Measurements from ENCODE around the gene PLET1. TPM values are rescaled to one million over a fixed set of nuclear protein-coding genes. Genes with fewer than 3 reads are reported as not detected.
"Not testable (repeated sequence)": the region's sequence is repeated elsewhere in the genome, so short reads cannot be mapped to it uniquely, and the experiment has no call there.

The PLET1 gene
- polyA plus RNA-seq, 10 donors, result not detected

DNA sequence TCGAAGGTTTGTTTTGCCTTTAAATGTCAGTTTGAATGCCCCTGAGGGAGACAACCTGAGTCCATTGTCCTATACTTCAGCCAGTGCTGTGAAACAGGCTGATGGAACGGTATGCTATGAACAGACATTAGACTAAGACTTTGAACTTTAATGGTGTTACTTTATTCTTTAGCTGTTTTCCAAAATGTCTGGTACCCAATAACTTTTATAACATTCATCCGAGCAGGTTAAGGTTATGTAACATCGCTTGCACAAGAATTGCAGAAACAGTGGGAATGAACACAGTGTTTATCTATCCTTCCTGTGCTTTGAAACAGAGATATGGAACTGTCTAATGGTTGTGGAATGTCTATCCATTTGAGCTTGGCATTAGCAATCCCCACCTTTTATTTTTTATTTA is 46.9 kb downstream of the PLET1 start:
- DNase-seq, result no peak

DNA sequence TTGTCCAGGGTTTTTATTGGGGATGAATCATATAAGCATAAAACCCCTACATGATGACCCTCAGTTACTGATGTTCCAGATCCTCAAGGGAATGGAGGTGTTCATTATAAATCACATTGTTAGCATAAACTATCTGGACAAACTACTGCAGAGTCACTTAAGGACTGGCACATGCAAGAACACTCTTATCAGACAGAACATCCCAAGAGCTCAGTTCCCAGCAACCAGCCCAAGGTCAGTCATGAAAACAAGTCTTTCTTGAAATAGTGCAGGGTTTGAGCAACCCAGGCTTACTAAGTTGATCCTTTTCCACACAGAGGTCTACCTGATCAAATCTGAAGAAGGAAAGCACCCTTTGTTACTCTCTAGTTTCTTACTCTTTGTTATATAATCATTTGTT is 48.0 kb downstream of the PLET1 start:
- DNase-seq, result no peak

DNA sequence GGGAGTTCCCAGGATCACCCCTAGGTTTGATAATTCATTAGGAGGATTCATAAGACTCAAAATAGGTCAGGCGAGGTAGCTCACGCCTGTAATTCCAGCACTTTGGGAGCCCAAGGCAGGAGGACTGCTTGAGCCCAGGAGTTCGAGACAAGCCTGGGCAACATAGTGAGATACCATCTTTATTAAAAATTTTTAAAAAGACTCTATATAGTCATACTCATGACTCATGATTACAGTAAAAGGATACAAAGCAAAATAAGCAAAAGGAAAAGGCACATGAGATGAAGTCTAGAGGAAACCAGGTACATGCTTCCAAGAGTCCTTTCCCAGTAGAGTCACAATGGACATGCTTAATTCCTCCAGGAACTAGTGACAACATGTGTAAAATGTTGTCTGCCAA is 48.4 kb downstream of the PLET1 start:
- no peak for DNase-seq

DNA sequence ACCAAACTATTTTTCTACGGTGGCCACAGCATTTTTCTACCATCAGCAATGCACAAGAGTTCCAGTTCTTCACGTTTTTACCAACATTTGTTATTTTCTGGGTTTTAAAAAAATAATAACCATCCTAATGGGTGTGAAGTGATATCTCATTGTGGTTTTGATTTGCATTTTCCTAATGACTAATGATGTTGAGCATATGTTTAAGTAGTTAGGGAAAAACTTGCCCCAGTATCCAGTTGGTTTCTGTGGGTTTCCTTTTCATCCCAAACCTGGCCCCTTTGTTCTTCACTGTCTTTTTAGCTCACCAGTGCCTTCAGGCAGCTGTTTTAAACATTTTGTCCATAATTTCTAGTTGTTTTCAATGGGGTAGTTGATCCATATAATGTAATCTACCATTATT is 49.1 kb downstream of the PLET1 start:
- no peak for DNase-seq

DNA sequence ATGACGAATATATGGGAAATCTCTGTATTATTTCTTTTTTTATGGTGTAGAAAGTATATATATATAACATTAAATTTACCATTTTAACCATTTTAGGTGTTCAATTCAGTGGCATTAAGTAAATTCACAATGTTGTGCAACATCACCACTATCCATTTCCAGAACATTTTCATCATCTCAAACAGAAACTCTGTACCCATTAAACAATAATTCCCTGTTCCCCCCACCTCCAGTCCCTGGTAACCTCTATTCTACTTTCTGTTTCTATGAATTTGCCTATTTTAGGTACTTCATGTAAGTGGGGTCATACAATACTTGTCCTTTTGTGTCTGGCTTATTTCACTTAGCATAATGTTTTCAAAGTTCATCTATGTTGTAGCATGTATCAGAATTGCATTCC is 49.8 kb downstream of the PLET1 start:
- no peak for DNase-seq

DNA sequence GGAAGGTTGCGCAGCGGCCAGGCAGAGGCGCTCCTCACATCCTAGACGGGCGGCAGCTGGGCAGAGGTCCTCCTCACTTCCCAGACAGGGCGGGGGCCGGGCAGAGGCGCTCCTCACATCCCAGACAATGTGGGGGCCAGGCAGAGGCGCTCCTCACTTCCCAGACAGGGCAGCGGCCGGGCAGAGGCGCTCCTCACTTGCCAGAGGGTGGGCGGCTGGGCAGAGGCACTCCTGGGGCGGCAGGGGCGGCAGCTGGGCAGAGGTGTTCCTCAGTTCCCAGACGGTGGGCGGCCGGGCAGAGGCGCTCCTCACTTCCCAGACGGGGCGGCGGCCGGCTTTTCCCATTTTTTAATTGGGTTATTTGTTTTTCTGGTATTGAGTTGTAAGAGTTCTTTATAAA is 54.6 kb downstream of the PLET1 start:
- DNase-seq, result no peak

DNA sequence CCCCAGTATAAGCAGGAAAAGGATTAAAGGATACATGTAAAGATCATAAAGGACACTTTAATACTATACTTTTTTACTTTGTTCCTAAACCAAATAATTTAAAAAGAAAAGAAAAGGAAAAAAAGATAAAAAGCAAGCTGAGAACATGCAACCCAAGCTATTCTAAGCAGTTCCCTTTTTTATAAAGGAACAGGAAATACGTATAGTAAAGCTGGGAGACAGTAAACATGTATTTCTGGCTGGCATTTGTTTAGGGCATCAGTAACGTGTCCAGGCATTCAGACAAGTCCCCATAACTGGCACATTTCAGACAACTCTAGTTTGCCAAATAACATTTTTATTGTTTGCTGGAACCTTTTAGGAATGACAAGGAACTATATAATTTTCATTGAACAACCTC is 60.4 kb downstream of the PLET1 start:
- DNase-seq, result no peak

DNA sequence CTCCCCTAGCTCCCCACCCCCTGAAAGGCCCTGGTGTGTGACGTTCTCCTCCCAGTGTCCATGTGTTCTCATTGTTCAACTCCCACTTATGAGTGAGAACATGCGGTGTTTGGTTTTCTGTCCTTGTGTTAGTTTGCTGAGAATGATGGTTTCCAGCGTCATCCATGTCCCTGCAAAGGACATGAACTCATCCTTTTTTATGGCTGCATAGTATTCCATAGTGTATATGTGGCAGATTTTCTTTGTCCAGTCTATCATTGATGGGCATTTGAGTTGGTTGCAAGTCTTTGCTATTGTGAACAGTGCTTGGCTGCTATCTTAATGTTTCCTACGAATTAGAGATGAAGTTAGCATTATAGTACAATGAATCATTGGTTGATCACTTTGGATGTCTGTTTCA is 61.6 kb downstream of the PLET1 start:
- not testable (repeated sequence) for DNase-seq

Other genes with a start within 250 kb of the PLET1 start
- gene DLAT, start 235.5 kb downstream of the PLET1 start, polyA plus RNA-seq (ENCODE audit: insufficient read length in 10 of 10), result 10 to 100 TPM; 34.9 to 48.9 (median 40.8) TPM
- 1 to 10 TPM in 5 of 10 donors, under 1 TPM in 5; 0.65 to 1.6 (median 1.0) TPM for gene PIH1D2, start 186.8 kb downstream of the PLET1 start, polyA plus RNA-seq (ENCODE audit: insufficient read length in 10 of 10)
- 10 to 100 TPM; 25.7 to 33.1 (median 28.4) TPM for gene NKAPD1, start 186.6 kb downstream of the PLET1 start, polyA plus RNA-seq (ENCODE audit: insufficient read length in 10 of 10)
- gene TIMM8B, start 174.1 kb downstream of the PLET1 start, polyA plus RNA-seq (ENCODE audit: insufficient read length in 10 of 10), result 10 to 100 TPM; 50.0 to 60.7 (median 53.7) TPM
- gene SDHD, start 174.0 kb downstream of the PLET1 start, polyA plus RNA-seq (ENCODE audit: insufficient read length in 10 of 10), result 100 to 1,000 TPM in 6 of 10 donors, 10 to 100 TPM in 4; 88.1 to 119 (median 105) TPM
- 1 to 10 TPM in 2 of 10 donors, under 1 TPM in 7, not detected in 1; 0.18 to 1.1 (median 0.69) TPM for gene IL18, start 96.8 kb downstream of the PLET1 start, polyA plus RNA-seq (ENCODE audit: insufficient read length in 10 of 10)
- gene TEX12, start 93.5 kb downstream of the PLET1 start, polyA plus RNA-seq (ENCODE audit: insufficient read length in 10 of 10), result under 1 TPM in 8 of 10 donors, not detected in 2; 0.17 to 0.59 (median 0.29) TPM
- 10 to 100 TPM in 2 of 10 donors, 1 to 10 TPM in 8; 4.0 to 12.2 (median 6.0) TPM for gene BCO2, start 85.3 kb downstream of the PLET1 start, polyA plus RNA-seq (ENCODE audit: insufficient read length in 10 of 10)
- 10 to 100 TPM; 17.3 to 27.8 (median 20.9) TPM for gene PTS, start 34.4 kb downstream of the PLET1 start, polyA plus RNA-seq (ENCODE audit: insufficient read length in 10 of 10)